Activated T-cell treated with anti-CD3 and anti-CD28 coated beads for 24 hours (primary cell): ENCODE results near the gene SIK2.
"Not testable (repeated sequence)": the region's sequence is repeated elsewhere in the genome, so short reads cannot be mapped to it uniquely, and the experiment has no call there.

ENCODE experiments used
- DNase-seq: peaks from one replicate; pipeline ENCODE4 v3.0.0-alpha.2; 2020; ENCODE audit warnings: low read depth

The SIK2 gene

DNA sequence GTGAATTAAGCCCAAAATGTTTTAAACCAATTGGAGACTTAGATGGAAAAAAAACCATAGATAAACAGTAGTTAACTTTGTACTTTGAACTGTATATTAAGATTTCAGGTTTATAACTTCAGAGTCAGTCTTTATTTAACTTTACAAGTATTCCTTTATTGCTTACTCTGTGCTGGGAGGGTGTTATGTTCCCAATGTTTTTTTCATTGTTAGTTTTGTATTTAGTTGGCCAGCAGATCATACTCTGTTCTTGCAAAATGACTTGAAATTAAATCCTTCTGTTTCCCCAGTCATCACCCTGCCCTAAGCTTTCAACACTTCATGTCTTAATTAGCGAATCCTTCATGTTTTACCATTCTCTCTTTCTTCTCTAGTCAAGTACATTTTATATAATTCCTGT, 25.3 kb downstream of the SIK2 start:
- no peak for DNase-seq

DNA sequence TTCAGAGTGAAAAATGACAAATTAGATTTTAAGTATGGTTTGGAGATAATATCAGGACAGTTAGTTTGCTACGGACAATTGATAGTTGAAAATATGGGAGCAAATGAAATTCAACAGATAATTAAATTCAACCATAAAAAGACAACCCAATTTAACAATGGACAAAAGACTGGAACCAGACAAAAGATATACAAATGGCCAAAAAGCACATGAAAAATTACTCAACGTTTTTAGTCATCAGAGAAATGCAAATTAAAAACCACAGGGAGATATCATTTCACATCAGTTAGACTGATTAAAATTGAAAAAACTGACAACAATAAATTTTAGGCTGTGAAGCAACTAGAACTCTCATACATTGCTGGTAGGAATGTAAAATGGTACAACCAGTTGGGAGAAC, 27.2 kb downstream of the SIK2 start:
- no peak for DNase-seq

DNA sequence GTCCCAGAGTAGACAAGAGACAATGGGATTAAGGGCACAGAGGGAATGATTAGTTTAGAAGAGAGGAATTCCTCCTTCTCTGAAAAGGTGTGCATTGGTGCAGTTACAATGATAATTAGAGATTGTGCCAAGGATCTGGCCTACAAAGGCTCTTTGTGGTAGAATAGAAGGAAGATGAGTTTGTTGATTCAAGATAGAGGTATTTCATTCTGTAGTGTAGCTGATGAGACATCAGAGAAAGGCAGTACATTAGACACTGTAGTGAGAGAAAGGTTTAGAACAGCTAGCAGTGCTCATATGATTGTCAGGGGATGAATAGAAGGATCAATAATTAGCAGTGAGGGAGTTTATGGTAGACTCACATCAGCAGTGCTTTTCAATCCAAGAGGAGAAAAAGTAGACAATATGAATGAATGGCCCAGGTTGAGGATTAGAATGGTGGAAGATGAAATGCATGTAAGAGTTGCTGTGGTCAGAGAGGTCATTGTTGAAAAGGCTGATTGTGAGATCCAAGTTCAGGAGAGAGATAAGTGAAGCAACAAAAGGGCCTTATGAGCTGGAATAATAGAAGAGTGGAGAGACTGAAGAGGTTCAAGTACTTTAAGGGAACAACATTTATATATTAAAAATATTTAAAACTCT, 28.9 kb downstream of the SIK2 start:
- no peak for DNase-seq

DNA sequence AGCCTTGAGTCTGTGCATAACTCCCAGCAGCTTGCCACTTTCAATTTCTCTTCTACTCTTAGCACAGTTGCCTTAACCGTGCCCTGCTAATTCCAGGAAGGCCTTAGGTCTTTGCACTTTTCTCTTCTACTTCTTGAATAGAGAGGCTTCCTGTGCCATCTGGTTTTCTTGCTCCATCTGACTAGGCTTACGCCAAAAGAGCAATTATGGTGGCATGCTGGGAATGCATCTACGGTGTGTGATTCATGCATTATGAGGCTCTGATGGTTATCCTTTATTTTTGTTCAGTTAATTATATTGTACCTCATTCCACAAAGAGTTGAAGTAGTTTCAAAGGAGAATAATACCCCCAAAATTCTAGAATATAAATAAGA, 29.4 kb downstream of the SIK2 start:
- no peak for DNase-seq

DNA sequence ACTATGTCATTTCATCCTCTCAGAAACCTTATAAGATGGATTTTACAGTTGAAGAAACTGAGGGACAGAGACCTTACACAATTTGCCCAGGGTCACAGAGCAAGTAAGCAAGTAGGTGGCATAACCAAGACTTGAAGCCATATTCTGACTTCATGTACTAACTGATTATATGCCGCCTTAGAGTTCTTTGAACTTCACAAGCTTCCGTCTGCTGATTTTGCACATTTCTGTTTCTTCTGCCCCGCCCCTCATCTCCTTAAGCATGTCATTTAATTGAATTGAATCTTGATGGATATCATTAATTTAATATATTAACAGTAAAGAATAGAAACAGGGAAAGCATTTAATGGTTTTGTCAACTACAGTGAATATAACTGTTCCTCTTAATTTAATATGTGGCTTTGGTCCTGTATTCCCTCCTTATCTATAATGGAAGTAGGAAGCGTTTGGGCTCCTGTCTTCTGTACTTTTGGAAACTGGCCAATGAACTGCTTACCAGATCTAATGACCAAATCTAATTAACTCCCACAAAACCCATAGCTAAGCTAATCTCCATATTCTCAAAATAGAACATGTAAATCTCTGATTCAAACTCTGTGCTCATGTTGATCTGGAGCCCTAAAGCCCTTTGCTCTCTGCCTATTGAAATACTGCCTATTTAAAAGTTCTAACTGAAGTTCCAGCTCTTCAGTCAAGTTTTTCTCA, 30.4 kb downstream of the SIK2 start:
- no peak for DNase-seq

DNA sequence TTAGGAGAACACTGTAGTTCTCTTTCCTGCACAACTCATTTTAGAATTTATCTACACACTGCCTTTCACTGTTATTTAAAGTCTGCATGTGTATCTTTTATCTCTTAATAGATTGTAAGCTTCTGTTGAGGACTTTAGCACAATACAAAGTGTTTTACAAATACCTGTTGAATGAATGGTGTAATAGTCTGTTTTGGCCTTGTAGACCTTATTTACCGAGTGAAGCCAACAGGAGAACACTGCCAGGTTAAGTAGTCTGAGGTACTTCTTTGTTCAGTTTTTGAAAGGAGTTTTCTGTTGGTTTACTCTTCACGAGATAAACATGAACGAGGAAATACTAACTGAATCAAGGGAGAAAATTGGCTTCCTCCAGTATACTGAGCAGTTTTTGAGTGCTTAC, 31.0 kb downstream of the SIK2 start:
- no peak for DNase-seq

DNA sequence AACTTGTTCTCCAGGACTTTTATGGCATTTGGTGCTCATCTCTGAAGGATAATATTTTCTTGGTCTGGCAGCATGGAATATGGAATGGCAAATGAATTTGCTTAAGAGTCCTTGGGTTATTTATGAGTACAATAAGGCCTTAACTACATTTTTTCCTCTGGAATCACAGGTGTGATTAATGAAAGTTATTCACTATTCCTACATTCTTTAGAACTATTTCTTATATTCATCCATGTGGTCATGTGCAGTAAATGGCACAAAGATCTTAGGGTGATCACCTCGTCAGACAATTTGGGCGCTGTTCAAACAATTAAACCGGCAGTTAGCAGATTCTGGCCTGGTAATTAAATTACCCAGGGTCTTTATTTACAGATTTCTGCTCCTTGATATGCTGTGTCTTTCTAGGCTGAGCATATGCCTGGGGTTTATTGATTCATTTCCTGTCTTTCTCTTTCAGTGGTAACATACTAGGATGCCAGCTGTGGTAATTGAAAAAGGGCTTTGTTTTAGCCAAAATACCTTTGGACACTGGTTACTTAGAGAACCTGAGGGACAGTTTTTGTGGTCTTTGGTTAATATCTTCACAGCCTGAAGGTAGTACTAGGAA, 31.6 kb downstream of the SIK2 start:
- no peak for DNase-seq

DNA sequence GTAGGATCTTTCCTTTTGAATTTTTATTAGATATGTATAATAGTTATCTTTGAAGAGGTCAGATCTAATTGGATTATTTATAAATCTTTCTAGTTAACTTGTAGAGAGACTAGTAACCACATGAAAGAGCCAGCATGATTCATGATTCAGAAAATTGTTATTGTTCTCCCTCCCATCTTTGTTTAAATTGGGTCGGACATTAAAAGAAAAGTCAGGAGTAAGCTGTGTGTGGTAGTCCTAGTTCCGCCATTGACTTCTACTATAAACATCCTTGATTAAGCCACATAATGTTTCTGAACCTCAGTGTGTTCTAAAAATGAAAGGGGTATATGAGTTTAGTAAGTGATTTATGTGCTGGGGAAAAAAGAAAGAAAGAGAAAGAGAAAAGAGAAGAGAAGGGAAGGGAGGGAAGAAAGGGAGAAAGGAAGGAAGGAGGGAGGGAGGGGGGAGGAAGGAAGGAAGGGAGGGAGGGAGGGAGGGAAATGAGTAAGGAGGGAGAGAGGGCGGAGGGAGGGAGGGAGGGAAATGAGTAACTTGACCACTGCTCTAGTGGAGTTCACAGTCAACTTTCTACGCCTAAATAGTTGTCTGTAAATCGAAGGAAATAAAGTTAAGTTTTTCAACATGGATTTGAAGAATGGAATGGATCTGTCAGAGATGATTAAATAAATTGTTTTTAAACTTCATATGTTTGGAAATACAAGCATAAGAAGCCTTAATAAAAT, 32.9 kb downstream of the SIK2 start:
- DNase-seq = no peak

DNA sequence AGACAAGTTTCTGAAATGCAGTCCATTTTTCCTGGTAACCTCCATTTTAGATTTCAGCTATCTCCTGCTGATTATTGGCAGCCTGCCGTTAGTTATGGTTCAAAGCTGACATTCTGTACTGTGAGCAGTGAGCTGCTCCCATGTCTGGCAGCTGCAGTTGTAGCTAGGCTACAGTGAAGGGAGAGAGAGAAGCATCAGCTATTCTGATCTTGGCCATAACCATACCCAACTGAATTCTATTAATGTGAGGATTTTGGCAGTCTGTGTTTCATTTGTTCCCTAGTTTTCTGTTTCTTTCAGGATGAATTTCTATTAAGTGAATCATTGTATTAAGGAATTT, 33.4 kb downstream of the SIK2 start:
- DNase-seq = no peak

DNA sequence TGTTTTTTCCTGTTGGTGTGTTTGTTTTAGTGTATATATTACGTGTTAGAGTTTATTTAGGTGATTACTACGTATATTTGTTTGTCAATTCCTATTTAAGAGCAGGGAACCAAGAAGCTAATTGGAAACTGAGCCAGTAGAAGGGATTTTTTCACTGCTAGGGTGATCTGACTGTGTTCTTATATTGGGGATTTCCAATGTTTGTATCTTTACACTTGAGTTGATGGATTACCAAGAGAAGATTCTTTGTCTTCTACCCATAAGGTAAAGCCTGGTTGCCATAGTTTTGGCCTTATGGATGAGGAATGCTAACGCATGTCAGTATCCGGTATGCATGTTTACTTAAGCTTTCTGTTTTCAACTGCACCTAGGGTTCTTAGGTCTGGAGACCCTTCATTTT, 35.6 kb downstream of the SIK2 start:
- no peak for DNase-seq

DNA sequence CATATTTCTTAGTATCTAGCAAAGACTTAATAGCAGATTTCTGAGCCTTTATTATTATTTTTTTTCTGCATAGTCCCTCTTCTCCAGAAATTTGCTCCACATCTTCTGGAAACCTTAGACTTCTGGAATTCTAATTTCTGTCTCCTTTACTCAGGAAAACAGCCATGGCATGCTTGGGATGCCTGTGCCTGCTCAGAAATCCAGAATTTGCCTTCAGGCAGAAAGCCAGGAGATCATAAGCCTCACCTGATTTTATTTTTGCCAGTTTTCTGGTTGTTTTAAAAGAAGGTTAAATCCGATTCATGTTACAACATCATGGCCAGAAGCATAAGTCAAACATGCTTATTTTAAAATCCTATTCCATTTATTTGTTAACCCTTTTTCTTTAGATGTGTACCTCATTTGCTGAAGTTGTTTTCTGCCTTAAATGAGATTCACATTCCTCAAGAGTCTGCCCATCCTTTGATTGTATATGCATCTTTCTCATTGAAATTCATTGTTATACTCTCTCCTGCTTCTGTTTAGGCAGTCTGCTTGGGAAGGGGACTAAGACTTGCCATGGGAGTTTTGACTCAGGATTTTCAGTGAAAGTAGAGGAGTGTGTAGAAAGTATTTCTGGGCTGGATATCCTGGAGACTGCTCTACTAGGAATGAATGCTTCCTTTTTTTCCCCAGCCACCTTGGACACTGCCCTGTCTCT, 37.1 kb downstream of the SIK2 start:
- no peak for DNase-seq

DNA sequence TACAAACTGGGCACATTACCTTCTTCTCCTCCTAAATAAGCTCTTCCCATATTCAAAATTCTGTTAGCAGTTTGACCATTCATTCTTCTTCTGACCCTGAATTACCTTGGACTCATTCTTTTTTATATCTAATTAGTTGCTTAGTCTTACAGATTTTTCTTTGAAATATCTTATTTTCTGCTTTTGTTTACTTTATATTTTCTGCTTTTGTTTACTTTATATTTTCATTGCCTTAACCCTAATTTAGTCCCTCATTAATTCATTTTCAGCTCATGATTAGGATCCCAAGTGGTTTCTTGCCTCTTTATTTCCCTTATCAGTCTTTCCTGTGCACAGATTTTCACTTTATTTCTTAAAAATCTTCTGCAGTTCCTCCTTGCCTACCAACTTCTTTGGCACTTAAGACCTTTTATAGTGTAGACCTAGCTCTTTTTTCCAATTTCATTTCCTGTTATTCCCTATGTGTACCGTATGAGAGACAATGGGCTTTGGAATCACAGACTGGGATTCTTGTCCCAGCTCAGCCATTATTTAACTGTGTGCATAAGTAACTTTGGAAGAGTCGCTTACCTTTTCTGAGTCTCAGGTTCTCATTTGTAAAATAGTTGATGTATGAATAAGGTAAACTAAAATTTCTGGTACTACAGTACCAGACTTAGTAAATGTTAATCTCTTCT, 39.2 kb downstream of the SIK2 start:
- no peak for DNase-seq

DNA sequence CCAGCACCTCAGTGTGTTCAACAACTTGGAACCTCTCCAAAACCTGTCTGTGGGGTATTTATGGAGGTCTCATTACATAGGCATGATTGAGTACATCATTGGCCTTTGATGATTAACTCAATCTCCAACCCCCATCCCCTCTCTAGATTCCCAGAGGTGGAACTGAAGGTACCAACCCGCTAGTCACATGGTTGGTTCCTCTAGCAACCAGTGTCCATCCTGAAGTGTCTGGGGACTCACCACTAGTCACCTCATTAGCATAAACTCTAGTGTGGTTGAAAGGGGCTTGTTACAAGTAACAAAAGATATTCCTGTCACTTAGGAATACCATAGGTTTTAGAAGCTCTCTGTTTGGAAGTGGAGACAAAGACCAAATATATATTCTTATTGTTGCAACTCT, 40.3 kb downstream of the SIK2 start:
- no peak for DNase-seq

DNA sequence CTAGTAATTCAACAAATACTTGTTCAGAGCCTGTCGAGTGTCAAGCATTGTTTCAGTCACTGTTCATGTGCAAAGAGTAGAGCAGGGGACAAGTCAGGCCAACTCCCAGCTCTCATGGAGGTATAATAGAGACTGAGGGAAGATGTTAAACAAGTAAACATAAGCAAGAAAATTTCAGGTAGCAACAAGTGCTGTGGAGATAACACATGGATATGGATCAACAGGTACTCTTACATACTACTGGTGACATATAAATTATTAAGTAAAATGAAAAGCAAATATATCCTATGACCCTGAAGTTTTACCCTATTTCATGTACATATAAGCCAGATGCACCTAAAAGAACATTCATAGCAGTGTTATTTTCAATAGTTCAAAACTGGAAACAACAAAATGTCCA, 42.7 kb downstream of the SIK2 start:
- DNase-seq = no peak

DNA sequence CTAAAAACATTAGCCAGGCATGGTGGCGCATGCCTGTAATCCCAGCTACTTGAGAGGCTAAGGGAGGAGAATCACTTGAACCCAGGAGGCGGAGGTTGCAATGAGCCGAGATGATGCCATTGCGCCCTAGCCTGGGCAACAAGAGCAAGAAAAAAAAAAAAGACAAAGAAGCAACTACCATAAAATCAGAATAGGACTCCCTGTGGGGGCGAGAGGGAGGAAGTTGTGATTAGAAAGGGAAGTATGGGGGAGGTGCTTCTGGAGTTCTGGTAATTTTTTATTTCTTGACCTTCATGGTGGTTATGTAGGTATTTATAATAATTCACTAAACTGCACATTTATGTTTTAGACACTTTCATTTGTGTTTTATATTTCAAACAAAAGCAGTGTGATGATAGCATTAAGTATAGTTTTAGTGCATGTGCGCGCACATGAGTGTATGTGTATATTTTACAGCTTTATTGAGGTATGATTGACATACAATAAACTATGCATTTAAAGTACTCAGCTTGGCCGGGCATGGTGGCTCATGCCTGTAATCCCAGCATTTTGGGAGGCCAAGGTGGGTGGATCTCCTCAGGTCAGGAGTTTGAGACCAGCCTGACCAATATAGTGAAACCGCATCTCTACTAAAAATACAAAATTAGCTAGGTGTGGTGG, 43.5 kb downstream of the SIK2 start:
- no peak for DNase-seq

DNA sequence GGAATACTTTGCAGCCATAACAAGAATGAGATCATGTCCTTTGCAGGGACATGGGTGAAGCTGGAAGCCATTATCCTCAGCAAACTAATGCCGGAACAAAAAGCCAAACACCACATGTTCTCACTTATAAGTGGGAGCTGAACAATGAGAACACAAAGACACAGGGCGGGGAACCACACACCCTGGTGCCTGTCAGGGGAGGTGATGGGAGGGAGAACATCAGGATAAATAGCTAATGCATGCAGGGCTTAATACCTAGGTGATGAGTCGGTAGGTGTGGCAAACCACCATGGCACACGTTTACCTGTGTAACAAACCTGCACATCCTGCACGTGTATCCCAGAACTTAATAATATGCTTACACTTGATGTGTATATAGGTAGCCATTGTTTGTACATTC, 49.1 kb downstream of the SIK2 start:
- DNase-seq = not testable (repeated sequence)

DNA sequence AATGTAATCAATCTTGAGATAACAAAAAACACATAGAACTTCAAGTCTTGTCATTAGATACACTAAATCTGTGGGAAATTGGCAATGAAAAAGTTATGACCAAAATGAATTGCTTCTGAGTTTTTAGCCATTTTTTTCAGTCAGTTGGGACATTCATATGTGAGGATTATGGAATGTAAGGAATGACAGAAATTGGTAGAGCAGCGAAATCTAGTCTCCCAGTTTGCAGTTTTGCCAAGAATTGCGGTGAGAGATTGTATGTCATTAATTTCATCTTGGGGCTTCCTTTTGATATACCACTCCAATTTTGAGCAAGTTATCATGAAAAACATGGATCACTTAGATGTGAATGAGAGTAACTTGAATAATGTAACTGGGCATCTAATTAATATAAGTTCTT, 49.9 kb downstream of the SIK2 start:
- no peak for DNase-seq

DNA sequence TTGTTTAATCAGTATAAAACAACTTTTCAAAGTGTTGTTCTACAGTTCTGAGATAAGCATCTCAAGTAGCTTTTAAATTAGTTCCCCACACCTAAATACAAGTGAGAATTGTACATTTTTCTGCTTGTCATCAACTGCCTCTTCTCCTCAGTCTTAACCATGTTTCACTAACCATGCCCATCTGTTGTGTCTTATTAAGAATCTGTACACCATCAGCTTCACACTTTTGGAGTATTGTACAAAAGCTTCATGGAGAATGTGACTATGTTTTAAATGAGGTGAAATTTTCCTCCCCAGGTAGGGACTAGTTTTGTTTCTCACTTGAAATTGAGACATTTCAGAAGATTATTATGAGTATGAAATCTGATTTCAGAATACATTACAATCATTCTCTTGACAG, 52.4 kb downstream of the SIK2 start:
- no peak for DNase-seq

DNA sequence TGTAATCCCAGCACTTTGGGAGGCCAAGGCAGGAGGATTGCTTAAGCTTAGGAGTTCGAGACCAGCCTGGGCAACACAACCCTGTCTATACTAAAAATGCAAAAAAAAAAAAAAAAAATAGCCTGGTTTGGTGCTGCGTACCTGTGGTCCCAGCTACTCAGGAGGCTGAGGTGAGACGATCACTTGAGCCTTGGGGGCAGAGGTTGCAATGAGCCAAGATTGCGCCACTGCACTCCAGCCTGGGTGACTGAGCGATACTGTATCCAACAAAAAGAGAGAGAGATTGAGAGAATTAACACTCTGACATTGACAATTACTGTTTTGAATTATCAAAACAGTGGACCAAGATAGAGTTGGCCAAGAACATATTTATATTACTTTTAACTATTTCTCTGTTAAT, 53.7 kb downstream of the SIK2 start:
- no peak for DNase-seq

DNA sequence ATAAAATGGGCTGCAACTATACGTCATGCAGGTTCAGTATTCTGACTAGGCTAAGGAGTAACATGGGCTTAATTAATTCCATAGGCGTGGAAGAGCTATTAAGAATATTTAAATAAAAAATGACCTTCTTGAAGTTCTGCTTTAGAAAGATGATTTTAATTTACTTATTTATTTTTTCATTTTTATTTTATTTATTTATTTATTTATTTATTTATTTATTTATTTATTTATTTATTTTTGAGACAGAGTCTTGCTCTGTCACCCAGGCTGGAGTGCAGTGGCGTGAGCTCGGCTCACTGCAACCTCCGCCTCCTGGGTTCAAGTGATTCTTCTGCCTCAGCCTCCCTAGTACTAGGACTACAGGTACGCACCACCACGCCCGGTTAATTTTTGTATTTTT, 55.7 kb downstream of the SIK2 start:
- not testable (repeated sequence) for DNase-seq

DNA sequence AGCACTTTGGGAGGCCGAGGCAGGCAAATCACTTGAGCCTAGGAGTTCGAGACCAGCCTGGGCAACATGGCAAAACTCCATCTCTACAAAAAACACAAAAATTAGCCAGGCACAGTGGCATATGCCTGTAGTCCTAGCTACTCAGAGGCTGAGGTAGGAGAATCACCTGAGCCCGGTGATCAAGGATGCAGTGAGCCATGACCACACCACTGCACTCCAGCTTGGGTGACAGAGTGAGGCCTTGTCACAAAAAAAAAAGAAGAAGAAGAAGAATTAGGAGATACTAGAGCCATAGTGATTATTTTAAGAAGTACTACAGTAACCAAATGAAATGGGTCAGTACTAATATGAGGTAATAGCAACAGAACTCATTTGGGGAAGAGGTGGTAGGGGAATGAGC, 56.2 kb downstream of the SIK2 start:
- not testable (repeated sequence) for DNase-seq
